Neural progenitor cell (in vitro differentiated cells): ENCODE results near the gene KIF3B. TPM values are rescaled to one million over a fixed set of nuclear protein-coding genes. Genes with fewer than 3 reads are reported as not detected.
"Not testable (repeated sequence)": the region's sequence is repeated elsewhere in the genome, so short reads cannot be mapped to it uniquely, and the experiment has no call there.

Experiments used
- DNase-seq: peaks from one replicate; pipeline ENCODE4 v3.0.0-alpha.2; 2016; ENCODE audit warnings: low spot score
- H2AFZ ChIP-seq: fragments of 200-600 bp; sonication (generic); replicated peaks from 2 replicates; pipeline ENCODE4 v1.6.1; 2016; ENCODE audit warnings: antibody characterized with exemption
- H3F3A ChIP-seq: fragments of 200-600 bp; sonication (generic); 2 replicates; pipeline ENCODE4 v1.6.1; 2016; ENCODE audit warnings: antibody characterized with exemption, low read depth
- H3K27ac ChIP-seq: fragments of 200-600 bp; sonication (generic); 2 replicates; pipeline ENCODE4 v1.5.1; 2016; ENCODE audit warnings: mild to moderate bottlenecking
- H3K27me3 ChIP-seq: fragments of 200-600 bp; sonication (generic); 2 replicates; pipeline ENCODE4 v1.6.1; 2016; ENCODE audit warnings: mild to moderate bottlenecking, moderate library complexity
- H3K36me3 ChIP-seq: fragments of 200-600 bp; sonication (generic); 2 replicates; pipeline ENCODE4 v1.5.1; 2016
- H3K4me1 ChIP-seq: fragments of 200-600 bp; sonication (generic); 2 replicates; pipeline ENCODE4 v1.6.1; 2016; ENCODE audit warnings: mixed run types
- H3K4me2 ChIP-seq: fragments of 200-600 bp; sonication (generic); 2 replicates; pipeline ENCODE4 v1.6.1; 2016
- H3K4me3 ChIP-seq: fragments of 200-600 bp; sonication (generic); 2 replicates; pipeline ENCODE4 v1.5.1; 2016
- H3K79me2 ChIP-seq: fragments of 200-600 bp; sonication (generic); 2 replicates; pipeline ENCODE4 v1.6.1; 2016; ENCODE audit warnings: low read depth
- H3K9ac ChIP-seq: fragments of 200-600 bp; sonication (generic); 2 replicates; pipeline ENCODE4 v1.6.1; 2016
- H3K9me3 ChIP-seq: fragments of 200-600 bp; sonication (generic); 2 replicates; pipeline ENCODE4 v1.5.1; 2016; ENCODE audit warnings: low read depth
- H4K20me1 ChIP-seq: fragments of 200-600 bp; sonication (generic); 2 replicates; pipeline ENCODE4 v1.6.1; 2016; ENCODE audit warnings: low read depth
- H3K27ac Mint-ChIP-seq: 3 replicates; pipeline ENCODE4 v1.8.0; 2021; ENCODE audit warnings: mixed read lengths
- H3K27me3 Mint-ChIP-seq: 2 replicates; pipeline ENCODE4 v1.8.0; 2022; ENCODE audit warnings: low read depth, mild to moderate bottlenecking, inconsistent platforms, moderate library complexity, mixed read lengths; ENCODE audit not compliant: insufficient read depth
- H3K36me3 Mint-ChIP-seq: 3 replicates; pipeline ENCODE4 v1.8.0; 2021; ENCODE audit warnings: mixed read lengths
- H3K4me1 Mint-ChIP-seq: 3 replicates; pipeline ENCODE4 v1.8.0; 2021; ENCODE audit warnings: mixed read lengths
- H3K4me3 Mint-ChIP-seq: 3 replicates; pipeline ENCODE4 v1.8.0; 2021; ENCODE audit warnings: mild to moderate bottlenecking, moderate library complexity, mixed read lengths
- H3K9me3 Mint-ChIP-seq: 3 replicates; pipeline ENCODE4 v1.8.0; 2020; ENCODE audit warnings: mixed read lengths
- EZH2 ChIP-seq: fragments of 200-600 bp; sonication (generic); IDR thresholded peaks from 2 replicates; pipeline ENCODE4 v1.6.1; 2017; ENCODE audit warnings: antibody characterized with exemption, mild to moderate bottlenecking, moderate library complexity
- EZH2phosphoT487 ChIP-seq: fragments of 200-600 bp; sonication (generic); IDR thresholded peaks from 2 replicates; pipeline ENCODE4 v1.6.1; 2017; ENCODE audit warnings: antibody characterized with exemption
- total RNA-seq: library from RNA; depleted of rRNA; stranded (reverse); fragments of >200 nt; gene quantifications from 2 replicates; pipeline ENCODE4 v1.2.3, GENCODE V29; 2015; ENCODE audit warnings: low replicate concordance
- TF ChIP-seq, protein P1 (sequence below): fragments of 200-600 bp; sonication (generic); IDR thresholded peaks from 2 replicates; pipeline ENCODE4 v1.5.1; 2017; ENCODE audit warnings: antibody characterized with exemption, mild to moderate bottlenecking

Gene KIF3B
- total RNA-seq, 1 donor from 2014 or later, result 16.8 TPM

DNA sequence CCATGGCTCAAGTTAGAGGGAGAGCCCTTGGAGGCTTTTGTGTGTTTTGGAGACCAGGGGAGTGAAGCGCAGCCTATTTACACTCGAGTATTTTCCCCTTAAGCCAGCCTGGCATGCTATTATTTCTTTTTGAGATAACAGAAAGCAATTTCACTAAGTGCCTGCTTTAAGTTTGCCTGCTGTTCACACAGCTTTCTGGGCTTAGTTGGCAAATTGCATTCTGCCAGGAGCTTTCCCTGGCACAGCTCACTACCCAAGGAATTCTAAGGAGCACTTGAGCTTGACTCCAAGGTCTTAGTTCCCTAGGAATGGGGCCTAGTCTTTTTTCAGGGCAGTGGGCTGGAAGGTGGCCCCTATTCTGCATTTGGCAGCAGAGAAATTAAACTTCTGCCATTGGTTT is 61.7 kb downstream of the KIF3B start:
- Mint-ChIP-seq H3K9me3 (no peaks in the 10 kb centered on the region), H3K36me3 (no peaks in the 10 kb centered on the region), H3K4me3 (no peak overlapping the region), H3K27me3 (peaks cover 3% of the 10 kb centered on the region), H3K27ac (peak overlapping the region; percentile 55), H3K4me1 (peaks cover 10% of the 10 kb centered on the region)
- TF ChIP-seq, protein P1, sequence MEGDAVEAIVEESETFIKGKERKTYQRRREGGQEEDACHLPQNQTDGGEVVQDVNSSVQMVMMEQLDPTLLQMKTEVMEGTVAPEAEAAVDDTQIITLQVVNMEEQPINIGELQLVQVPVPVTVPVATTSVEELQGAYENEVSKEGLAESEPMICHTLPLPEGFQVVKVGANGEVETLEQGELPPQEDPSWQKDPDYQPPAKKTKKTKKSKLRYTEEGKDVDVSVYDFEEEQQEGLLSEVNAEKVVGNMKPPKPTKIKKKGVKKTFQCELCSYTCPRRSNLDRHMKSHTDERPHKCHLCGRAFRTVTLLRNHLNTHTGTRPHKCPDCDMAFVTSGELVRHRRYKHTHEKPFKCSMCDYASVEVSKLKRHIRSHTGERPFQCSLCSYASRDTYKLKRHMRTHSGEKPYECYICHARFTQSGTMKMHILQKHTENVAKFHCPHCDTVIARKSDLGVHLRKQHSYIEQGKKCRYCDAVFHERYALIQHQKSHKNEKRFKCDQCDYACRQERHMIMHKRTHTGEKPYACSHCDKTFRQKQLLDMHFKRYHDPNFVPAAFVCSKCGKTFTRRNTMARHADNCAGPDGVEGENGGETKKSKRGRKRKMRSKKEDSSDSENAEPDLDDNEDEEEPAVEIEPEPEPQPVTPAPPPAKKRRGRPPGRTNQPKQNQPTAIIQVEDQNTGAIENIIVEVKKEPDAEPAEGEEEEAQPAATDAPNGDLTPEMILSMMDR, result no peak
- Histone ChIP-seq H3K79me2 (no peaks in the 10 kb centered on the region), H2AFZ (no peak overlapping the region), H3K4me3 (no peak overlapping the region), H3K36me3 (no peaks in the 10 kb centered on the region), H3K27me3 (no peaks in the 10 kb centered on the region), H3K9me3 (no peaks in the 10 kb centered on the region), H3K4me2 (no peak overlapping the region), H3F3A (peaks cover 4% of the 10 kb centered on the region), H3K4me1 (no peaks in the 10 kb centered on the region), H3K9ac (no peak overlapping the region), H3K27ac (no peak overlapping the region), H4K20me1 (no peaks in the 10 kb centered on the region)
- no peak for DNase-seq

DNA sequence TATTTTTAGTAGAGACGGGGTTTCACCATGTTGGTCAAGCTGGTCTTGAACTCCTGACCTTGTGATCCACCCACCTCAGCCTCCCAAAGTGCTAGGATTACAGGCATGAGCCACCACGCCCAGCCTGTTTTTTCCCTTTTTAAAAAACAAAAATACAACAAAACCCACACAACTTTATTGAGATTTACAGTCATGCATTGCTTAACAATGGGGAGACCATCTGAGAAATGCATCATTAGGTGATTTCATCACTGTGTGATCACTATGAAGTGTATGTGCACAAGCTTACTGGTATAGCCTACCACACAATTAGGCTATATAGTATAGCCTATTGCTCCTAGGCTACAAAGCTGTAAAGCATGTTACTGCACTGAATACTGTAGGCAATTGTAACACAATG is 63.6 kb downstream of the KIF3B start:
- DNase-seq, H3K27me3 ChIP-seq, H3K9me3 ChIP-seq, H3K4me2 ChIP-seq, H3K36me3 ChIP-seq, H3K36me3 Mint-ChIP-seq, H3K9me3 Mint-ChIP-seq, H2AFZ ChIP-seq, H3K27ac Mint-ChIP-seq, H4K20me1 ChIP-seq, H3K27me3 Mint-ChIP-seq, H3K4me3 ChIP-seq, H3K27ac ChIP-seq, H3K79me2 ChIP-seq, H3K4me3 Mint-ChIP-seq, H3K9ac ChIP-seq: not testable (repeated sequence)
- peaks cover 22% of the 10 kb centered on the region for H3K4me1 Mint-ChIP-seq
- Histone ChIP-seq H3F3A (peaks cover 22% of the 10 kb centered on the region), H3K4me1 (peaks cover 12% of the 10 kb centered on the region)

DNA sequence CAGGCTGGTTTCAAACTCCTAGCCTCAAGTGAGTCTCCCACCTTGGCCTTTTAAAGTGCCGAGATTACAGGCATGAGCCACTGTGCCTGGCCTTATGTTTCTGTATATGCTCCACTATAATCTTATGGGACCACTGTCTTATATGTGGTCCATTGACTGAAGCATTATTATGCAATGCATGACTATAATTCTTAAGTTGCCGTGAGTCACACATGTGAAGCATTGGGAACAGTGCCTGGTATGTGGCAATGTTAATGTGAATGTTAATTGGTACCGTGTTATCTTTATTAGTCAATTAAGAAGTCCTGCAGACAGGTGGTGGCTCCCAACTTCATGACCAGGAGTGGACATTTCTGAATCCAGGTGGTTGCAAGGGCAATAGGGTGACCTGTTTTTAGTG is 66.0 kb downstream of the KIF3B start:
- H3F3A ChIP-seq, result peaks cover 22% of the 10 kb centered on the region
- no peak overlapping the region for H3K4me2 ChIP-seq
- no peaks in the 10 kb centered on the region for H3K36me3 Mint-ChIP-seq
- H3K27me3 Mint-ChIP-seq, result peaks cover 3% of the 10 kb centered on the region
- H3K4me3 Mint-ChIP-seq, result no peak overlapping the region
- H4K20me1 ChIP-seq, result no peaks in the 10 kb centered on the region
- H3K79me2 ChIP-seq, result no peaks in the 10 kb centered on the region
- no peaks in the 10 kb centered on the region for H3K36me3 ChIP-seq
- H3K27ac ChIP-seq, result no peak overlapping the region
- H3K9me3 Mint-ChIP-seq, result no peaks in the 10 kb centered on the region
- H2AFZ ChIP-seq, result no peak overlapping the region
- no peak overlapping the region for H3K27ac Mint-ChIP-seq
- H3K27me3 ChIP-seq, result no peaks in the 10 kb centered on the region
- H3K4me3 ChIP-seq, result no peak overlapping the region
- no peaks in the 10 kb centered on the region for H3K9me3 ChIP-seq
- no peak for TF ChIP-seq EZH2
- no peak for TF ChIP-seq EZH2phosphoT487
- TF ChIP-seq, protein P1, result no peak
- H3K9ac ChIP-seq, result no peak overlapping the region
- DNase-seq, result no peak
- H3K4me1 Mint-ChIP-seq, result peaks cover 27% of the 10 kb centered on the region
- peaks cover 12% of the 10 kb centered on the region for H3K4me1 ChIP-seq

DNA sequence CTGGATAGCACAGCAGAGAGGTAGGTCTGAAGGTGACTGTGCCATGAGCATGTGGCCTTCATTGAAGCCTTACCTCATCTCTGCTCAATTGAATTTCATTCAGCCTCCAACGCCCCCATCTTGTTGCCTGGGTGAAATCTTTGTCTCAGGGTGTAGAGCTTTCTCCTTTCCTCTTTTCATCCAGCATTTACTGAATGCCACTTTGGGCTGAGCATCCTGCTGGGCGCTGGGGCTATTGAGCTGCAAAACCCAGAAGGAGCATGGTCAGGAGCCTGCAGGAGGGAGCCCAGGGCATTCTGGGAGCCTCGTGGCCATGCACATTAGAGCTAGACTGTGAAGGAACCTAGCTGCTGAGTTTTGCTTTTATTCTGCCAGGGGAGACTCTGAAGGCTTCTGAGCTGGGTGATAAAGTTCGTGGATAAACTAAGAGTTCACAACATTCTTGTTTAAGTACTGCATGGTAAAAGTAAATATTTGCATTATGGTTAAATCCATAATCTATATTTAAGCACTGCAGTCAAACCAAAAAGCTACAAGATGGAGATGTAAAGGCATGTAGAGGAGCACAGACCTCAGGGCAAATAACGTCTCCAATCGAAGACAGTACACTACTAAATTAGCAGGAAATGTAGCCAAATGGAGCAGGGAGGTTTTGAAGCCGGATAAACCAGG is 67.5 kb downstream of the KIF3B start:
- H3K4me1 ChIP-seq, result peaks cover 12% of the 10 kb centered on the region
- H3K9me3 Mint-ChIP-seq, result no peaks in the 10 kb centered on the region
- peak overlapping the region; percentile 78 for H2AFZ ChIP-seq
- TF ChIP-seq EZH2phosphoT487 (no peak), EZH2 (no peak)
- TF ChIP-seq, protein P1, result no peak
- peak overlapping the region; percentile 57 for H3K27ac ChIP-seq
- no peaks in the 10 kb centered on the region for H3K27me3 ChIP-seq
- peak; percentile 51 for DNase-seq
- no peaks in the 10 kb centered on the region for H3K79me2 ChIP-seq
- H3K36me3 ChIP-seq, result no peaks in the 10 kb centered on the region
- H3K27ac Mint-ChIP-seq, result peak overlapping the region; percentile 95
- peak overlapping the region; percentile 49 for H3K4me3 Mint-ChIP-seq
- H3K4me3 ChIP-seq, result no peak overlapping the region
- no peaks in the 10 kb centered on the region for H4K20me1 ChIP-seq
- H3K9ac ChIP-seq, result no peak overlapping the region
- H3K27me3 Mint-ChIP-seq, result no peaks in the 10 kb centered on the region
- peaks cover 22% of the 10 kb centered on the region for H3F3A ChIP-seq
- H3K9me3 ChIP-seq, result no peaks in the 10 kb centered on the region
- H3K36me3 Mint-ChIP-seq, result no peaks in the 10 kb centered on the region
- peak overlapping the region; percentile 6 for H3K4me2 ChIP-seq
- peaks cover 19% of the 10 kb centered on the region for H3K4me1 Mint-ChIP-seq
